ENCODE results near the gene MOSMO. TPM values are rescaled to one million over a fixed set of nuclear protein-coding genes. Genes with fewer than 3 reads are reported as not detected.

The MOSMO gene
- total and polyA plus RNA-seq, 2 of the 13 experiments (the other 11 are each of a cell fraction or from before 2014, with no cell fraction given) = 26.7 to 32.6 TPM

DNA sequence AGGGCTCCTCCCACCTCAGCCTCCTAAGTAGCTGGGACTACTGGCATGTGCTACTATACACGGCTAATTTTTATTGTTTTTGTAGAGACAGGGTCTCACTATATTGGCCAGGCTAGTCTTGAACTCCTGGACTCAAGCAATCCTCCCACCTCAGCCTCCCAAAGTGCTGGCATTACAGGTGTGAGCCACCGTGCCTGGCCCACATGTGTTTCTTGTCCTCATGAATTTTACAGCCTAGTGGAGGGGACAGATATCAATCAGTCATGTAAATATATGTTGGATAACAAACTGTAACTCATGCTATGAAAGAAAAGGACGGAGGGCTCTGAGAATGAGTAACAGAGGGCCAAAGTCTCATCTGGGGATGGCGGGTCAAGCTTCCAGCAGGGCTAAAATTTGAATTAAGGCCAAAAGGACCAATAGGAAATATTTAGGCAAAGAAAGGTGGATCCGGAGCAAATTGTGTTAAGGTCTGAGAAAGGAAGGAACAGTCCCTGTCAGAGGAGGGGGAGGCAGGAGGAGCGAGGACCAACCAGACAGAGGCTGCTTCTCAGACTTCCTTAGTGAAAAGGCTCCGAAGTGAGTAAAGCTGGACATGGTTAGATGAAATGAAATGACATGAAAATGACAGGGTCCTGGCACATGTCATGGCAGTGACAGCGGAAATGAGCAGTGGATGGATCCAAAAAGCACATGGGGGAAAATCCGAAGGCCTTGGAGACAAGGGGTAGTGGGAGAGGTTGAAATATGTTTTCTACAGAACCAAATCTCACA is 10.8 kb upstream of the MOSMO start (continued):
- no peak for TF ChIP-seq ZNF407 (CRISPR knock-in tag; IDR thresholded peaks at IDR 0.05; ENCODE audit: not compliant biosample characterization)
- TF ChIP-seq MXI1 (IDR thresholded peaks at IDR 0.05; ENCODE audit: borderline replicate concordance, low read depth, low read length) = no peak
- TF ChIP-seq HNRNPH1 (optimal IDR thresholded peaks at IDR 0.05; ENCODE audit: low read depth, low read length) = no peak
- no peak for TF ChIP-seq KLF15 (CRISPR knock-in tag; IDR thresholded peaks at IDR 0.05; ENCODE audit: borderline replicate concordance)
- TF ChIP-seq ATRX (CRISPR knock-in tag; IDR thresholded peaks at IDR 0.05; ENCODE audit: borderline replicate concordance) = no peak
- TF ChIP-seq, protein P1, sequence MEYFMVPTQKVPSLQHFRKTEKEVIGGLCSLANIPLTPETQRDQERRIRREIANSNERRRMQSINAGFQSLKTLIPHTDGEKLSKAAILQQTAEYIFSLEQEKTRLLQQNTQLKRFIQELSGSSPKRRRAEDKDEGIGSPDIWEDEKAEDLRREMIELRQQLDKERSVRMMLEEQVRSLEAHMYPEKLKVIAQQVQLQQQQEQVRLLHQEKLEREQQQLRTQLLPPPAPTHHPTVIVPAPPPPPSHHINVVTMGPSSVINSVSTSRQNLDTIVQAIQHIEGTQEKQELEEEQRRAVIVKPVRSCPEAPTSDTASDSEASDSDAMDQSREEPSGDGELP (IDR thresholded peaks at IDR 0.05; ENCODE audit: borderline replicate concordance, low read depth) = no peak
- no peak for TF ChIP-seq MED8 (CRISPR knock-in tag; IDR thresholded peaks at IDR 0.05; ENCODE audit: insufficient replicate concordance)
- TF ChIP-seq ZNF788 (CRISPR knock-in tag; IDR thresholded peaks at IDR 0.05; ENCODE audit: borderline replicate concordance) = 0 out of 2 replicates have a peak, but pooled peaks have one; percentile 54
- peak; percentile 29; the same call in 1 of the 2 replicates for TF ChIP-seq EHMT2 (IDR thresholded peaks at IDR 0.05; ENCODE audit: borderline replicate concordance, low read depth, low read length)
- TF ChIP-seq ZNF18 (CRISPR knock-in tag; IDR thresholded peaks at IDR 0.05; ENCODE audit: insufficient replicate concordance) = no peak
- TF ChIP-seq, protein P2, sequence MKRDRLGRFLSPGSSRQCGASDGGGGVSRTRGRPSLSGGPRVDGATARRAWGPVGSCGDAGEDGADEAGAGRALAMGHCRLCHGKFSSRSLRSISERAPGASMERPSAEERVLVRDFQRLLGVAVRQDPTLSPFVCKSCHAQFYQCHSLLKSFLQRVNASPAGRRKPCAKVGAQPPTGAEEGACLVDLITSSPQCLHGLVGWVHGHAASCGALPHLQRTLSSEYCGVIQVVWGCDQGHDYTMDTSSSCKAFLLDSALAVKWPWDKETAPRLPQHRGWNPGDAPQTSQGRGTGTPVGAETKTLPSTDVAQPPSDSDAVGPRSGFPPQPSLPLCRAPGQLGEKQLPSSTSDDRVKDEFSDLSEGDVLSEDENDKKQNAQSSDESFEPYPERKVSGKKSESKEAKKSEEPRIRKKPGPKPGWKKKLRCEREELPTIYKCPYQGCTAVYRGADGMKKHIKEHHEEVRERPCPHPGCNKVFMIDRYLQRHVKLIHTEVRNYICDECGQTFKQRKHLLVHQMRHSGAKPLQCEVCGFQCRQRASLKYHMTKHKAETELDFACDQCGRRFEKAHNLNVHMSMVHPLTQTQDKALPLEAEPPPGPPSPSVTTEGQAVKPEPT (CRISPR knock-in tag; IDR thresholded peaks at IDR 0.05; ENCODE audit: low read depth) = no peak
- TF ChIP-seq TFDP1 (CRISPR knock-in tag; IDR thresholded peaks at IDR 0.05; ENCODE audit: borderline replicate concordance) = 0 out of 2 replicates have a peak, but pooled peaks have one; percentile 46
- TF ChIP-seq ATM (IDR thresholded peaks at IDR 0.05; ENCODE audit: borderline replicate concordance) = peak; percentile 56; the same call in 1 of the 2 replicates

Data from HepG2 (cell line).